ENCODE data around the gene PCCA. TPM values are rescaled to one million over a fixed set of nuclear protein-coding genes. Genes with fewer than 3 reads are reported as not detected.
"Not testable (repeated sequence)": the region's sequence is repeated elsewhere in the genome, so short reads cannot be mapped to it uniquely, and the experiment has no call there.

Gene PCCA
- polyA plus RNA-seq, 1 donor, result 20.0 TPM

DNA sequence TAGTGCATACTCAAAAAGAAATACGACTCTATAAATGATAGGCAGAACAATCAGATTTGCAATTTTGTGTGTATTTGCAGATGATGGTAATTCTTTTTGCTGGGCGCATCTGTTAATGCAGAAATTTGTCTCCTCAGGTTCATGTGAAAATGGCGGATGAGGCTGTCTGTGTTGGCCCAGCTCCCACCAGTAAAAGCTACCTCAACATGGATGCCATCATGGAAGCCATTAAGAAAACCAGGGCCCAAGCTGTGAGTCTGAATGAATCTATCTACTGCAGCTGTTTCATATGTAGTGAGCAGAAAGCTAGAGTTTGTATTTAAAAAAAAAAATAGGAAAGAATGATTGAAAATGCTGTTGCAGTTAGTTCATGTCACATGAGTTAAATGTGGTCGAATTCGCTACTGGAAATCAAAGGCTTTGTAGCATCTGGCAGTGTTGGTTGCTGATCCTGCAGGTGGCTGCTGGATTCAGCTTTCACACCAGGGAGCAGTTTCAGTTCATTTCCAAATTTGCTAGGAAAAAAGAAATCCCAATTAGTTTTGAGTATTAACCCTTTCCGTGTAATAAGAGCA, 66.0 kb downstream of the PCCA start:
- 92% methylated on average over 2 of the region's 6 CpGs for WGBS (ENCODE audit: insufficient coverage, low lambda C conversion rate)
- no peak for DNase-seq

DNA sequence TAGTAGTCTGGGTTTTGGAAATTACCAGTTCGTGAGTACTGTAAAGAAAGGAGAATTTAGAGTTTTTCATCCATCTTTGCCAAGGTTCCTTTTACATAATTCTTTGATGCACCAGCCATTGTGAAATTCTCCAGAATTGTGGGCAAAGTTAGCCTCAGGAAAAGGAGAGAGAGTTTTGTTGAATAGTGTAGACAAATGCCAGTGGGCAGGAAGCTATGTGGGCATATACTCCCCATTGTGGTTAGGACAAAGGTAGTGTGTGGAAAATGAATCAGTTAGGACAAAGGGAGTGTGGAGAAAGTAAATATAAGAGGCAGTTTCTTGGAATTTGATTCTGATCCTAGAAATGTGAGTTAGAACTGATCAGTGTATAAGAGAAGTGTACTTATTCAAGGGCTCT, 67.9 kb downstream of the PCCA start:
- 100% methylated on average over 1 of the region's 1 CpG for WGBS (ENCODE audit: insufficient coverage, low lambda C conversion rate)
- no peaks in the 10 kb centered on the region for H3K4me1 ChIP-seq (ENCODE audit: control insufficient read depth, insufficient read depth, low read length)
- no peak overlapping the region for H3K4me3 ChIP-seq (ENCODE audit: low read length)
- no peaks in the 10 kb centered on the region for H3K9me3 ChIP-seq (ENCODE audit: control insufficient read depth, low read depth, low read length)
- H3K27me3 ChIP-seq (ENCODE audit: control insufficient read depth, insufficient read depth, low read length), result no peaks in the 10 kb centered on the region
- peaks cover 9% of the 10 kb centered on the region for H3K36me3 ChIP-seq (ENCODE audit: control insufficient read depth, insufficient read depth, low read length)
- H3K27ac ChIP-seq (ENCODE audit: low read length), result no peak overlapping the region
- no peak for DNase-seq

More for the DNA sequence above, 66.0 kb downstream of the PCCA start:
- Histone ChIP-seq H3K4me3 (ENCODE audit: low read length) (no peak overlapping the region), H3K9me3 (ENCODE audit: control insufficient read depth, low read depth, low read length) (no peaks in the 10 kb centered on the region), H3K27ac (ENCODE audit: low read length) (no peak overlapping the region), H3K4me1 (ENCODE audit: control insufficient read depth, insufficient read depth, low read length) (no peaks in the 10 kb centered on the region), H3K36me3 (ENCODE audit: control insufficient read depth, insufficient read depth, low read length) (peaks cover 12% of the 10 kb centered on the region), H3K27me3 (ENCODE audit: control insufficient read depth, insufficient read depth, low read length) (no peaks in the 10 kb centered on the region)

DNA sequence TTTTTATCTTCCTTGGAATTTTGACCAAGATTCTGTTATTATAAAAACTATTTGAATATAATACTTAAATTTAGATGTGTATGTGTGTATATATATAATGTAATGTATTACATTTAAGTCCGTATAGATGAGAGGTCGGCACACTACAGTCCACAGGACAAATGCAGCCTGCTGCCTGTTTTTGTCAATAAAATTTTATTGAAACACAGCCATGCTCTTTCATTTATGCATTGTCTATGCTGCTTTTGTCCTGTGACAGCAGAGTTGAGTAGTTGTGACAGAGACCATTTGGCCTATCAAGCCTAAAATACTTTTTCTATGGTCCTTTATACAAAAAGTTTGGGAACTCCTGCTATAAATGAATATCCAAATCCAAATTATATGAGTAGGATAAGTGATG, 69.7 kb downstream of the PCCA start:
- no peaks in the 10 kb centered on the region for H3K27me3 ChIP-seq (ENCODE audit: control insufficient read depth, insufficient read depth, low read length)
- H3K27ac ChIP-seq (ENCODE audit: low read length), result no peak overlapping the region
- peaks cover 9% of the 10 kb centered on the region for H3K36me3 ChIP-seq (ENCODE audit: control insufficient read depth, insufficient read depth, low read length)
- H3K9me3 ChIP-seq (ENCODE audit: control insufficient read depth, low read depth, low read length), result no peaks in the 10 kb centered on the region
- no CpG with 5 or more reads among the region's 2 CpGs for WGBS (ENCODE audit: insufficient coverage, low lambda C conversion rate)
- no peak for DNase-seq
- H3K4me3 ChIP-seq (ENCODE audit: low read length), result no peak overlapping the region
- no peaks in the 10 kb centered on the region for H3K4me1 ChIP-seq (ENCODE audit: control insufficient read depth, insufficient read depth, low read length)

DNA sequence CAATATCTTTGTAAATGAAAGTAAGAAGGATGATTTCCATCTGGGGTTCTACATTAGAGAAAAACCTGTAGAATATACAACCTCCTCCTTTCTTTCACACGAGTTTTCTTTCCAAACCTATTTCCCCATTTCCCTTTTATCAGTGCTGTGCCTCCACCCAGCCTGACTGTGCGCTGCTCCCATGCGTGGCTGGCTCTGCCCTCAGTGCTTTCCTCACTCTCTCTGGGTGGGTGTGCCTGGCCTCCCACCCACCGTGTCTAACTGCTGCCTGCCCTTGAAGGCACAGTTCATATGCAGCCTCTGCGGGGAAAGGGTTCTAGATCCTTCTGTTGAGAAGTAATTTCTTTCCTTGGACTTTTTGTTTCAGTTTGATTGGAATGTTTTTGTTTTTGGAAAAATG, 70.7 kb downstream of the PCCA start:
- H3K4me3 ChIP-seq (ENCODE audit: low read length), result no peak overlapping the region
- no peaks in the 10 kb centered on the region for H3K27me3 ChIP-seq (ENCODE audit: control insufficient read depth, insufficient read depth, low read length)
- no peaks in the 10 kb centered on the region for H3K9me3 ChIP-seq (ENCODE audit: control insufficient read depth, low read depth, low read length)
- no peaks in the 10 kb centered on the region for H3K4me1 ChIP-seq (ENCODE audit: control insufficient read depth, insufficient read depth, low read length)
- peaks cover 9% of the 10 kb centered on the region for H3K36me3 ChIP-seq (ENCODE audit: control insufficient read depth, insufficient read depth, low read length)
- H3K27ac ChIP-seq (ENCODE audit: low read length), result no peak overlapping the region
- WGBS (ENCODE audit: insufficient coverage, low lambda C conversion rate), result 50% methylated on average over 2 of the region's 5 CpGs
- DNase-seq, result no peak

DNA sequence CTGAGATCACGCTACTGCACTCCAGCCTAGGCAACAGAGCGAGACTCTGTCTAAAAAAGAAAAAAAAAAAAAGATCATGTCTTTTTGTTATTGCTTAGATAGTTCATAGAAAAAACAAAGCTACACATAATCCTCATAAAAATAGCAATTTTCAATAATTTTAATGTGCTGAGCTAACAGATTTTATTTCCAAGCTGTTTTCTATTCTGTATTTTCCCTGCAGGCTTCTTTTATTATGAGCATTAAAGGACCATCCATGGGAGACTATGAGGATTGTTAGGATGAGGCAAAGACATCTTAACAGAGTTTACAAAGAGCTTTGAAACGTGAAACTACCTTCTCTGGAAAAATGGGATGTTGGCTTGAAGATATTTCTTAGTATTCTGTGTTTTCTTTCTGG, 71.6 kb downstream of the PCCA start:
- 83% methylated on average over 1 of the region's 3 CpGs for WGBS (ENCODE audit: insufficient coverage, low lambda C conversion rate)
- H3K4me3 ChIP-seq (ENCODE audit: low read length), result no peak overlapping the region
- H3K9me3 ChIP-seq (ENCODE audit: control insufficient read depth, low read depth, low read length), result no peaks in the 10 kb centered on the region
- no peaks in the 10 kb centered on the region for H3K27me3 ChIP-seq (ENCODE audit: control insufficient read depth, insufficient read depth, low read length)
- H3K36me3 ChIP-seq (ENCODE audit: control insufficient read depth, insufficient read depth, low read length), result peaks cover 6% of the 10 kb centered on the region
- no peak for DNase-seq
- no peak overlapping the region for H3K27ac ChIP-seq (ENCODE audit: low read length)
- no peaks in the 10 kb centered on the region for H3K4me1 ChIP-seq (ENCODE audit: control insufficient read depth, insufficient read depth, low read length)

DNA sequence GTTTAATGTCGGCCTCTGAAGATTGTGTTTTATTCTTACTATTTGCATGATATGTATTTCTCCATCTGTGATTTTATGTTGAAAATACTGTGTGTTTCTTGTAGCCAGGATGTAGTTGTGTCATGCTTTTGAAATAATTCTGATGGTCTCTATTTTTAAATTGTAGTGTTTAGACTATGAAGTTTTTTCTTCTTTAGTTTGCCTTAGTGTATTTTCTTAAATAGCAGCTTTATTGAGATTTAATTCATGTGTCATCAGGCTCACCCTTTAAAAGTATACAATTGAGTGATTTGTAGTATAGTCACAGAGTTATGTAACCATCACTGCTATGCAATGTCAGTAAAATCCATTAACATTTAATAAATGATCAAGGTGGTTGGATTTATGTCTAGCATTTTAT, 74.5 kb downstream of the PCCA start:
- Histone ChIP-seq H3K4me3 (ENCODE audit: low read length) (no peak overlapping the region), H3K4me1 (ENCODE audit: control insufficient read depth, insufficient read depth, low read length) (no peaks in the 10 kb centered on the region), H3K27me3 (ENCODE audit: control insufficient read depth, insufficient read depth, low read length) (no peaks in the 10 kb centered on the region), H3K36me3 (ENCODE audit: control insufficient read depth, insufficient read depth, low read length) (no peaks in the 10 kb centered on the region), H3K9me3 (ENCODE audit: control insufficient read depth, low read depth, low read length) (no peaks in the 10 kb centered on the region), H3K27ac (ENCODE audit: low read length) (no peak overlapping the region)
- DNase-seq, result no peak
- no CpG with 5 or more reads among the region's 1 CpG for WGBS (ENCODE audit: insufficient coverage, low lambda C conversion rate)

DNA sequence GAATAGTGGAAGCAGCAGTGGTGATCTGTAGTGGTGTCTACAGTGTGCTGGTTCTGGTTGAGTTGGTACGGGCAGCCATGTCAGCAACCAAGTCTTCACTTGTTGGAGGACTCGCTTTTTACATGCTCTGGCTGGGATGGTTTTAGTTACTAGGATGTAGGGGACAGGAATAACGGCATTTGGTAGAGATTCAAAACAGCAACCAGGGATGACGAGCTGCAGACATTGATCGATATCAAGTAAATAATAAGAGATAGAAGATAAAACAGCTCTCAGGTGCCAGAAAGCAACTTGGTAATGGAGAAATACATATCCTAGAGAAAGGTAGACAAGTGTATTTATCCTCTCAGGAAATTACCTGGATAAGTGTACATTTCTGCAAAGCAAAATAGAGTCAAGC, 84.3 kb downstream of the PCCA start:
- no peak overlapping the region for H3K27ac ChIP-seq (ENCODE audit: low read length)
- H3K27me3 ChIP-seq (ENCODE audit: control insufficient read depth, insufficient read depth, low read length), result no peaks in the 10 kb centered on the region
- H3K4me1 ChIP-seq (ENCODE audit: control insufficient read depth, insufficient read depth, low read length), result no peaks in the 10 kb centered on the region
- H3K4me3 ChIP-seq (ENCODE audit: low read length), result no peak overlapping the region
- no peak for DNase-seq
- no peaks in the 10 kb centered on the region for H3K9me3 ChIP-seq (ENCODE audit: control insufficient read depth, low read depth, low read length)
- WGBS (ENCODE audit: insufficient coverage, low lambda C conversion rate), result 100% methylated on average over 3 of the region's 5 CpGs
- peaks cover 4% of the 10 kb centered on the region for H3K36me3 ChIP-seq (ENCODE audit: control insufficient read depth, insufficient read depth, low read length)

DNA sequence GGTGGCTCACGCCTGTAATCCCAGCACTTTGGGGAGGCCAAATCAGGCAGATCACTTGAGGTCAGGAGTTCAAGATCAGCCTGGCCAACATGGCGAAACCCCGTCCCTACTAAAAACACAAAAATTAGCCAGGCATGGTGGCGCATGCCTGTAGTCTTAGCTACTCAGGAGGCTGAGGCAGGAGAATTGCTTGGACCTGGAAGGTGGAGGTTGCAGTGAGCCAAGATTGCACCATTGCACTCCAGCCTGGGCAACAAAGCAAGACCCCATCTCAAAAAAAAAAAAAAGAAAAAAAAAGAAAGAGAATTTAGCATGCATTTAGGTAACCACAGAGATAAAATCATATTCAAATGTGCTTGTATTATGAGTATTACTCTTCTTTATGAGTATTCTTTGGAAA, 85.6 kb downstream of the PCCA start:
- H3K27ac ChIP-seq (ENCODE audit: low read length); H3K27me3 ChIP-seq (ENCODE audit: control insufficient read depth, insufficient read depth, low read length); H3K36me3 ChIP-seq (ENCODE audit: control insufficient read depth, insufficient read depth, low read length); H3K4me1 ChIP-seq (ENCODE audit: control insufficient read depth, insufficient read depth, low read length); DNase-seq; H3K9me3 ChIP-seq (ENCODE audit: control insufficient read depth, low read depth, low read length); H3K4me3 ChIP-seq (ENCODE audit: low read length): not testable (repeated sequence)
- no CpG with 5 or more reads among the region's 4 CpGs for WGBS (ENCODE audit: insufficient coverage, low lambda C conversion rate)

DNA sequence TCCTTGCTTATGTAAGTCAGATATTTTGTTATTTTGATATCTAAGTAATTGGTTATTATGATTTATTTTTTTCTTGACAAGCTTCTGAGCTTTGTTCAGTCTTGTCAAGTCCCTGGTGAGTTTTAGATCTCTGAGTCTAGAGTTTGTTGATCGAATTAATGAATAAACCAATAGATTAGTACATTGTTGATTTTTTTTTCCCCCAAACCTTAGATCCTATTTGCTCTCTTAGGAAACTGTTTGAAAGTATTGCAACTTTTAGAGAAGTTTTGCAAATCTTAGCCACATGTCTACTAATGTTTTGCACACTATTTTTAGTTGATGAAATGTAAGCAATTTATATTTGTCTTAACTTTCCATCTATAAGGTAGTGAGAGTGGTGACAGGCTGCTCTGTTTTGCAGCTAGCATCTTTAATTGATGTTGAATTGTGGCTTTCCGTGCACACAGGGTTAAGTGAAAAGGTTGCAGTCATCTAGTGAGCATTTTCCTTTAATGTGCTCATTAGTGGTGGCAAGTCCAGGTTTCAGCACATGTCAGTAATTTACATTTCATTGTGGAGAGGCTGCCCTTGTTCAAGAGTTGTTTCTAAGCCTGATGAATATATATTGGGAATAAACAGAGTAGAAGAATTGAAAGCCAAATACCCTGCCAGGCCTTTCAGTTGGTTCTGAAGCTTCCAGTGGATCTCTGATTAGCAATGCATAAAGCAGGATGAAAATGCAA, 86.3 kb downstream of the PCCA start:
- no peaks in the 10 kb centered on the region for H3K9me3 ChIP-seq (ENCODE audit: control insufficient read depth, low read depth, low read length)
- H3K27ac ChIP-seq (ENCODE audit: low read length), result no peak overlapping the region
- no peaks in the 10 kb centered on the region for H3K4me1 ChIP-seq (ENCODE audit: control insufficient read depth, insufficient read depth, low read length)
- no CpG with 5 or more reads among the region's 2 CpGs for WGBS (ENCODE audit: insufficient coverage, low lambda C conversion rate)
- peaks cover 4% of the 10 kb centered on the region for H3K36me3 ChIP-seq (ENCODE audit: control insufficient read depth, insufficient read depth, low read length)
- H3K4me3 ChIP-seq (ENCODE audit: low read length), result no peak overlapping the region
- no peaks in the 10 kb centered on the region for H3K27me3 ChIP-seq (ENCODE audit: control insufficient read depth, insufficient read depth, low read length)
- no peak for DNase-seq

DNA sequence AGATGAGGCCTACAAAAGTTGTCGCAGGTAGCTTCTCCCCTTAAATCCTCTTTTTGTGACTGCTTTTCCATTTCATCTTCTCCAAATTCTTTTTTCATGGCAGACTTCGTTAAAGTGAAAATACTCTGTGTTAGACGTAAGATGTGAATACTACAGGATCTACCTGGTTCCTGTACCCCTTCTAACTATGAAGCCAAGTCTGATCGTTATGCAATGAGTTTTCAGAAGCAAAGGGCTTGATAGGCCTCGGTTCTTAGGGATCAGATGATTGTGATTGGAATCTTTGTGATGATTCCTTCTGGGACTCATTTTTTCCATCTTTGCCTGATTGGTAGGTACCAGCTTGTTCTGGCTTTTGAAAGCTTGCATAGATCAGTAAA, 86.9 kb downstream of the PCCA start:
- no peaks in the 10 kb centered on the region for H3K27me3 ChIP-seq (ENCODE audit: control insufficient read depth, insufficient read depth, low read length)
- no peaks in the 10 kb centered on the region for H3K9me3 ChIP-seq (ENCODE audit: control insufficient read depth, low read depth, low read length)
- H3K4me3 ChIP-seq (ENCODE audit: low read length), result no peak overlapping the region
- no peaks in the 10 kb centered on the region for H3K4me1 ChIP-seq (ENCODE audit: control insufficient read depth, insufficient read depth, low read length)
- no peak for DNase-seq
- 100% methylated on average over 1 of the region's 5 CpGs for WGBS (ENCODE audit: insufficient coverage, low lambda C conversion rate)
- no peak overlapping the region for H3K27ac ChIP-seq (ENCODE audit: low read length)
- H3K36me3 ChIP-seq (ENCODE audit: control insufficient read depth, insufficient read depth, low read length), result peaks cover 4% of the 10 kb centered on the region

DNA sequence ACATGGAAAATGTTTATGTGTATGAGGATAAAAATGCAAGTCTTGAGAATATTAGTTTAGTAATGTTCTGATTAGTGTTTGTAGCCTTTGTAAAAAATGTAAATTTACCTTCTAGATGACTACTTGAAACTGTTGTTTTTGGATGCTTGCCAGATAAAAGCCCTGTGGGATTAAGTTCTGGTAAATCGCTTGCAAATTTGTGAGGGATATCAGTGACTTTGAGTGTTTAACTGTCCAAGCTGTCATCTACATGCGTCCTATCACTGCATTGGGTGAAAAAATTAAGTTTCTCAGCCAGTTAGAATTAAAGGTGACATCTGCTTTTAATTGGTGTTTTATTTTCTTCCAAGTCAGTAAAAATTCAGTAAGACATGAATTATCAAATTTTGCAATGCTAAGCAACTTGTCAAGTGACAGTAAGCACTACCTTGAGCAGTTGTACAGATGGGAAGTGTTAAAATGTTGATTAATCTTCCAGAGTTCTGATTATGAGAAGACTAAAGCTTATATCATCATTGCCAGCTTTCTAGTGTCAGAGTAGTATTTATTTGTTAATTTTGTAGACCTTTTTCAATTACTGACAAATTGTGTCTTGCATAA, 88.0 kb downstream of the PCCA start:
- H3K36me3 ChIP-seq (ENCODE audit: control insufficient read depth, insufficient read depth, low read length), result peaks cover 2% of the 10 kb centered on the region
- DNase-seq, result no peak
- H3K9me3 ChIP-seq (ENCODE audit: control insufficient read depth, low read depth, low read length), result no peaks in the 10 kb centered on the region
- H3K4me1 ChIP-seq (ENCODE audit: control insufficient read depth, insufficient read depth, low read length), result no peaks in the 10 kb centered on the region
- no peak overlapping the region for H3K27ac ChIP-seq (ENCODE audit: low read length)
- H3K4me3 ChIP-seq (ENCODE audit: low read length), result no peak overlapping the region
- WGBS (ENCODE audit: insufficient coverage, low lambda C conversion rate), result 60% methylated on average over 1 of the region's 2 CpGs
- H3K27me3 ChIP-seq (ENCODE audit: control insufficient read depth, insufficient read depth, low read length), result no peaks in the 10 kb centered on the region

All from large intestine (tissue), 3 donors.